Psoas muscle (tissue), 8 donors: Measurements from ENCODE around the gene CCER1. TPM values are rescaled to one million over a fixed set of nuclear protein-coding genes. Genes with fewer than 3 reads are reported as not detected.

Source experiments
- ATAC-seq, 4 donors: fragments of 200-7000 bp; cut with Tn5 transposase; one replicate each; pipeline ENCODE4 v1.9.1; 2020; ENCODE audit warnings: moderate library complexity in 3 of 4, mild to moderate bottlenecking in 2 of 4
- DNase-seq, 2 donors: peaks; one replicate each; pipeline ENCODE4 v3.0.0-alpha.2; 2020
- H3K27ac ChIP-seq: fragments of 200-600 bp; one replicate; pipeline ENCODE4 v1.8.0; 2022
- H3K27me3 ChIP-seq, 3 donors: fragments of 200-600 bp in 1 of 3; one replicate each; pipeline versions ENCODE4 v1.6.1 to v1.8.0; 2013 to 2022; ENCODE audit warnings: low read length in 2 of 3, mild to moderate bottlenecking in 2 of 3, moderate library complexity in 1 of 3; ENCODE audit not compliant: insufficient read depth in 3 of 3
- H3K36me3 ChIP-seq, 2 donors: fragments of 200-600 bp in 1 of 2; one replicate each; pipeline versions ENCODE4 v1.6.1 to v1.8.0; 2013 to 2022; ENCODE audit warnings: low read depth in 1 of 2, mild to moderate bottlenecking in 1 of 2, moderate library complexity in 1 of 2; ENCODE audit not compliant: insufficient read depth in 1 of 2
- H3K4me1 ChIP-seq: fragments of 200-600 bp; one replicate; pipeline ENCODE4 v1.8.0; 2022
- H3K4me3 ChIP-seq: fragments of 200-600 bp; one replicate; pipeline ENCODE4 v1.8.0; 2022; ENCODE audit warnings: mild to moderate bottlenecking
- H3K9me3 ChIP-seq: fragments of 200-600 bp; one replicate; pipeline ENCODE4 v1.8.0; 2022
- CTCF ChIP-seq: fragments of 200-600 bp; IDR thresholded peaks from one replicate; pipeline ENCODE4 v1.8.0; 2022; ENCODE audit warnings: antibody characterized with exemption
- WGBS, 3 donors: extraction: QIAGEN DNeasy Blood & Tissue Kit; methylation state at CpG; one replicate each; pipeline versions ENCODE4 v1.1.6 to v1.1.7; 2013; 5-methylcytosine and 5-hydroxymethylcytosine counted together
- intact Hi-C, 2 donors: fragments of 100-400 bp; cut with DNase I; formaldehyde crosslinking; loops; one replicate each; pipeline versions ENCODE4 v1.11.0 to v1.14.2; 2022
- long read RNA-seq, 2 donors: library from polyadenylated mRNA; unstranded; transcript quantifications; one replicate each; pipeline ENCODE4 v2.0.0, GENCODE V29; 2021
- polyA plus RNA-seq, 3 donors: library from polyadenylated mRNA; stranded (reverse); fragments of 200-250 nt; gene quantifications; one replicate each; pipeline ENCODE4 v1.2.3, GENCODE V29; 2013
- total RNA-seq, 4 donors: library from RNA; stranded (reverse); fragmentation: NEBNext Ultra II Directional in 2 of 4; extraction: Animal tissue kit (Norgen Biotek cat#: 25700) in 2 of 4; gene quantifications; one replicate each; pipeline versions ENCODE4 v1.2.1 to v1.2.4, GENCODE V29; 2021 to 2023
- donor health status: healthy with polysubstance abuse.
- donor health status: DM: no; HTN: no; CAD: no; lungs with moderate emphysema.
- donor health status: Bipolar disorder and iron deficiency.
- donor health status: healthy.
- donor health status: DM: yes; HTN: yes; CAD: no.
- donor health status: DM: no; HTN: no; CAD: no.
- donor health status: DM: no; HTN: no; CAD: no.
- donor health status: DM: yes; HTN: yes; CAD: no.

CCER1 gene, protein sequence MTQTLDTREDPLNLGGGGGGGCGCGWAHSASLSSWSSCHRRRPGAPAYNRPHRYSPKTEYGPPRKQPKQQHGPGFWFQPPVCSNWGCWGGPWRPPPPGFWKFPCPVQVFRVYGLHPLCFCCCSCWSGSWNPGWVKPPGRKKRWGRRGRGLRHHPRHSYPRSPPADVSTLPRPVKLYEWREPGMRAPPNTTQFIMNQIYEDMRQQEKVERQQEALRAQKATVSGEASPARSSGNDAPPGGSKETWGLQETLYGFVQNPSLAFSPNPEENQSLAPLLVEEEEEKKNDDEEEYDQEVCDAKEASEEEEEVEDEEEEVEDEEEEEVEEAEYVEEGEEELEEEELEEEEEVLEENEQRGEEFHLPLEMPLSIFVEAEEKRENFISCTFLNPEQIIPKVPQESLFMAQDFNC
- total RNA-seq (not detected), polyA plus RNA-seq (not detected)
- long read RNA-seq, donor 1: 0 reads
- long read RNA-seq, donor 2: 0 reads

DNA sequence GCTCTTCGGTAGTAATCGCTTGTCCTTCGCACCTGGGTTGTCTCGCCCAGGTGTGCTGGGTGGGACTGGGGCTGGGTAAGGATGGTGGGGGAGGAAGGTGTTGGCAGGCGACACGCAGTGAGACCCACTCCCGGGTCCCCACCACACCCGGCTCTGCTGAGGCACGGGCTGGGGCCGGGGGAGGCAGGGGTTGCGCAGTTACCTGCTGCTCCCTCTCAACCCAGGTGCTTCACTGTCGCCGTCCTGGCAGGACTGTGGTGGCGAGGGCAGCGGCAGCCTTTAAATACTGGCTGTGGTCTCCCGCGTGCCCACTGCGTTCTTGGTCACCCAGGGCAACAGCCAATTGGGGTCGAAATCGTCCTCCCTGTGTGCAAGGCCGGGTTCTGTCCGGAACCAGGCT lies at the start of gene CCER1:
CCER1 (minus strand) TSS at position 256 of the 400 bp plus-strand sequence. CDS start 434 bp downstream, outside the sequence.
- H3K4me3 ChIP-seq: no peak within 1 kb of the TSS
- ATAC-seq: no peak
- intact Hi-C loops: no loop called here
- H3K27ac ChIP-seq: no peak within 1 kb of the TSS
- no peak for TF ChIP-seq CTCF
- peak in 1 of 2 donors; percentile 35 for DNase-seq
- H3K36me3 ChIP-seq: no peaks in the 10 kb centered on the region
- 97% methylated on average over 22 of the region's 22 CpGs for WGBS, 3 donors
- H3K27me3 ChIP-seq: no peaks in the 10 kb centered on the region
- H3K9me3 ChIP-seq: no peaks in the 10 kb centered on the region
- H3K4me1 ChIP-seq: no peaks in the 10 kb centered on the region

DNA sequence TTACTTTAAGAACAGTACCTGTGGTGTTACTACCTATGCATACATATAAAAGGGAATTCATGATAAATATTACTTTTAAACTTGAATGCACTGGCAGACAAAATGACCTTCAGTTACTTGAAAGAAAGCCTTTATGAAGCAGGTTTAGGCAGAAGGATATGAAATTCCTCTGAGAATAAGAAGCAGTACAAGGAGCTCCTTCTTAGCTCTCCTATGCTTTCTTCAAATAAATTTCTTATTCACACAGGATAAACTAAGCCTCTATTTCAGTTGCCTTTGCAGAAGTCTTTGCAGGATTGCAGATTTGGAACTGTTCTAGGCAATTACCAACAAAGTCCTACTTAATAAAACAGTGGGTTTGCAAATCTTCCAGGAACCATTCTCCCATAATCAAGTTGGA lies 48.8 kb upstream of the CCER1 start:
- no peak for TF ChIP-seq CTCF
- ATAC-seq: no peak
- intact Hi-C loops: no loop called here
- Histone ChIP-seq H3K27ac (no peak overlapping the region), H3K36me3 (no peaks in the 10 kb centered on the region), H3K9me3 (no peaks in the 10 kb centered on the region), H3K27me3 (no peaks in the 10 kb centered on the region), H3K4me1 (no peaks in the 10 kb centered on the region), H3K4me3 (no peak overlapping the region)
- DNase-seq: no peak

GRCh38 chr12:91001306-91001705 lies 46.3 kb upstream of the CCER1 start:
- no peaks in the 10 kb centered on the region for H3K27me3 ChIP-seq
- no peak overlapping the region for H3K27ac ChIP-seq
- no peaks in the 10 kb centered on the region for H3K36me3 ChIP-seq
- ATAC-seq (no peak), DNase-seq (no peak)
- no peaks in the 10 kb centered on the region for H3K4me1 ChIP-seq
- intact Hi-C loops: no loop called here
- H3K9me3 ChIP-seq: no peaks in the 10 kb centered on the region
- TF ChIP-seq CTCF: no peak
- WGBS, 3 donors: 31 to 41% (median 35%) methylated on average over 1 of the region's 1 CpG
- no peak overlapping the region for H3K4me3 ChIP-seq

- intact Hi-C loops: no loop called here
- H3K36me3 ChIP-seq: no peaks in the 10 kb centered on the region
- no peak for DNase-seq
- no peak for TF ChIP-seq CTCF
- no peaks in the 10 kb centered on the region for H3K4me1 ChIP-seq
- H3K9me3 ChIP-seq: no peaks in the 10 kb centered on the region
- H3K27ac ChIP-seq: no peak overlapping the region
- H3K27me3 ChIP-seq: no peaks in the 10 kb centered on the region
- no peak for ATAC-seq
- WGBS, 3 donors: 76 to 88% (median 82%) methylated on average over 2 of the region's 2 CpGs
- H3K4me3 ChIP-seq: no peak overlapping the region
Observed at GRCh38 chr12:90999966-91000365, 45.0 kb upstream of the CCER1 start.

GRCh38 chr12:90999527-90999926 lies 44.6 kb upstream of the CCER1 start:
- intact Hi-C loops: no loop called here
- H3K36me3 ChIP-seq: no peaks in the 10 kb centered on the region
- 90 to 96% (median 90%) methylated on average over 2 of the region's 2 CpGs for WGBS, 3 donors
- DNase-seq (no peak), ATAC-seq (no peak)
- no peak for TF ChIP-seq CTCF
- H3K4me3 ChIP-seq: no peak overlapping the region
- H3K27me3 ChIP-seq: no peaks in the 10 kb centered on the region
- H3K27ac ChIP-seq: no peak overlapping the region
- no peaks in the 10 kb centered on the region for H3K9me3 ChIP-seq
- H3K4me1 ChIP-seq: no peaks in the 10 kb centered on the region
